Hepatocyte (in vitro differentiated cells): ENCODE results near the gene RPS6KA5.

Experiments
- EZH2 ChIP-seq: fragments of 200-600 bp; sonication (generic); IDR thresholded peaks from 2 replicates; pipeline ENCODE4 v1.6.1; 2016; ENCODE audit warnings: antibody characterized with exemption, mild to moderate bottlenecking, borderline replicate concordance
- TF ChIP-seq, protein P1 (sequence below): fragments of 200-600 bp; sonication (generic); IDR thresholded peaks from 2 replicates; pipeline ENCODE4 v1.5.1; 2016; ENCODE audit warnings: antibody characterized with exemption, mild to moderate bottlenecking; ENCODE audit not compliant: poor library complexity

DNA sequence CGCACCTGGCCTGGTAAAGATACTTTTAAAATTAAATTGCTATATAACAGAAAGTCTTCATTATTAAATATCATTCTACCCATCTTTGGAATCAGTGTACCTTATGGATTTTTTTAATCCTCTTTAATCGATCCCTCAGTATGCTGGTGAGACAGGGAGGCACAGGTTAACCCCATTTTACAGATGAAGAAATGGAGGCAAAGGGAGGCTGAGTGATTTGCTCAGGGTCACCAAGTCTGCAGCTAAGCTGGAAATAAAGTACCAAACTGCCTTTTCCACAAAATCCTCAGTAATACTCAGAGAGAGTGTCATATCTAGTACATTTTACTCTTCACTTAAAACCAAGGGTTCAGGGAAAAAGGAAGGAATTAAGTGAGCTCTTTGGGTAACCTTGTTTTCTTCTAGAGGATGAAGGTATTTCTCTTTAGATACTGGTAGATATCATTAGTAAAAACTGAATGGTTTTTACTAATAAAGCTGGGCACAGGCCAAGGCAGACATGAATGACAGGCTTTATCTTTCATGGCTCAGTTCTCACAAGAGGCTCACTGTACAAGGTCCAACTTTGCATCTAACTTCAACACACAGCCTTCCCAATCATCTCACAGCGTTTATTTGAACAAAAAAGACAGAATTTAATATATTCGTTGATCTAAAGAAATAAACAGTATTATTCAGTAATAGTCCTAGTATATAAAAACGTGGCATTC lies 209.0 kb downstream of the RPS6KA5 start:
- TF ChIP-seq, protein P1, sequence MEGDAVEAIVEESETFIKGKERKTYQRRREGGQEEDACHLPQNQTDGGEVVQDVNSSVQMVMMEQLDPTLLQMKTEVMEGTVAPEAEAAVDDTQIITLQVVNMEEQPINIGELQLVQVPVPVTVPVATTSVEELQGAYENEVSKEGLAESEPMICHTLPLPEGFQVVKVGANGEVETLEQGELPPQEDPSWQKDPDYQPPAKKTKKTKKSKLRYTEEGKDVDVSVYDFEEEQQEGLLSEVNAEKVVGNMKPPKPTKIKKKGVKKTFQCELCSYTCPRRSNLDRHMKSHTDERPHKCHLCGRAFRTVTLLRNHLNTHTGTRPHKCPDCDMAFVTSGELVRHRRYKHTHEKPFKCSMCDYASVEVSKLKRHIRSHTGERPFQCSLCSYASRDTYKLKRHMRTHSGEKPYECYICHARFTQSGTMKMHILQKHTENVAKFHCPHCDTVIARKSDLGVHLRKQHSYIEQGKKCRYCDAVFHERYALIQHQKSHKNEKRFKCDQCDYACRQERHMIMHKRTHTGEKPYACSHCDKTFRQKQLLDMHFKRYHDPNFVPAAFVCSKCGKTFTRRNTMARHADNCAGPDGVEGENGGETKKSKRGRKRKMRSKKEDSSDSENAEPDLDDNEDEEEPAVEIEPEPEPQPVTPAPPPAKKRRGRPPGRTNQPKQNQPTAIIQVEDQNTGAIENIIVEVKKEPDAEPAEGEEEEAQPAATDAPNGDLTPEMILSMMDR: no peak
- no peak for TF ChIP-seq EZH2
